ENCODE measurements around the gene CNTLN. TPM values are rescaled to one million over a fixed set of nuclear protein-coding genes. Genes with fewer than 3 reads are reported as not detected.
A peak's percentile ranks its signal among the peaks of the same experiment; 100 is the strongest.

Gene CNTLN
- total RNA-seq (2022) (6.7 and 7.4 TPM in 2 replicates), Bru-seq, nascent RNA (percentile 62 among the genes with signal in this experiment), BruChase-seq, experiment 1, labeled RNA remaining after a 6-hour chase (percentile 48 among the genes with signal in this experiment), BruChase-seq, experiment 2, labeled RNA remaining after a 2-hour chase (percentile 56 among the genes with signal in this experiment)
- long read RNA-seq, full-length matches to known transcripts, result 7 of 14 reads
- long read RNA-seq, partial matches to known transcripts, result 3 of 14 reads
- long read RNA-seq, other reads (novel, unspliced or antisense), result 4 of 14 reads

- BruUV-seq (replicated peaks), result no TSS peak
- intact Hi-C loops (cut with micrococcal nuclease), result no loop called here
- H3K27me3 Mint-ChIP-seq (ENCODE audit: insufficient read depth, unreplicated experiment), result no peaks in the 10 kb centered on the region
- ChIA-PET POLR2A (interaction anchor here (0.6 to 2.1 kb wide), 7 partner anchors 18 to 516 kb away, joined by 3 to 10 read pairs (median 3); no protein-coding TSS in a partner anchor), CTCF (interaction anchor here (0.6 to 2.8 kb wide), 6 partner anchors 18 to 328 kb away, joined by 3 to 8 read pairs (median 3); no protein-coding TSS in a partner anchor)
- peak within 1 kb of the TSS; percentile 95 for H3K4me3 Mint-ChIP-seq (ENCODE audit: unreplicated experiment)
- H3K27ac Mint-ChIP-seq (ENCODE audit: low read depth, unreplicated experiment), result peak within 1 kb of the TSS; percentile 93
- H3K36me3 Mint-ChIP-seq (ENCODE audit: insufficient read depth, unreplicated experiment), result peaks cover 7% of the 10 kb centered on the region
- no peaks in the 10 kb centered on the region for H3K9me3 Mint-ChIP-seq (ENCODE audit: unreplicated experiment)
- TF ChIP-seq CTCF (IDR thresholded peaks at IDR 0.05; ENCODE audit: unreplicated experiment), result no peak
- peak; percentile 94 for DNase-seq (ENCODE audit: unreplicated experiment)
- peaks cover 10% of the 10 kb centered on the region for H3K4me1 Mint-ChIP-seq (ENCODE audit: insufficient read depth, unreplicated experiment)
These were observed at the start of gene CNTLN for GRCh38 chr9:17134396-17135294. Gene CNTLN, plus strand, starts transcription at chr9:17135040. Its CDS starts 26 bp downstream, at chr9:17135066.

GRCh38 chr9:17088566-17088965, 46.3 kb upstream of the CNTLN start:
- Mint-ChIP-seq H3K27ac (ENCODE audit: low read depth, unreplicated experiment) (no peak overlapping the region), H3K27me3 (ENCODE audit: insufficient read depth, unreplicated experiment) (no peaks in the 10 kb centered on the region), H3K4me3 (ENCODE audit: unreplicated experiment) (no peak overlapping the region), H3K9me3 (ENCODE audit: unreplicated experiment) (peaks cover 7% of the 10 kb centered on the region), H3K4me1 (ENCODE audit: insufficient read depth, unreplicated experiment) (no peaks in the 10 kb centered on the region), H3K36me3 (ENCODE audit: insufficient read depth, unreplicated experiment) (no peaks in the 10 kb centered on the region)
- ChIA-PET POLR2A (interaction anchor here (0.6 kb wide), 1 partner anchor 9 kb away, joined by 3 read pairs; no protein-coding TSS in a partner anchor), CTCF (no interaction called here)
- TF ChIP-seq CTCF (IDR thresholded peaks at IDR 0.05; ENCODE audit: unreplicated experiment), result no peak
- no peak for DNase-seq (ENCODE audit: unreplicated experiment)
- intact Hi-C loops (cut with micrococcal nuclease), result no loop called here
- no TSS peak for BruUV-seq (replicated peaks)

GRCh38 chr9:17090041-17090440, 44.8 kb upstream of the CNTLN start:
- Mint-ChIP-seq H3K9me3 (ENCODE audit: unreplicated experiment) (peaks cover 7% of the 10 kb centered on the region), H3K4me1 (ENCODE audit: insufficient read depth, unreplicated experiment) (no peaks in the 10 kb centered on the region)
- CTCF ChIA-PET, result no interaction called here

More at GRCh38 chr9:17090041-17090440, 44.8 kb upstream of the CNTLN start:
- no peaks in the 10 kb centered on the region for H3K36me3 Mint-ChIP-seq (ENCODE audit: insufficient read depth, unreplicated experiment)
- TF ChIP-seq CTCF (IDR thresholded peaks at IDR 0.05; ENCODE audit: unreplicated experiment), result no peak
- H3K4me3 Mint-ChIP-seq (ENCODE audit: unreplicated experiment), result no peak overlapping the region
- BruUV-seq (replicated peaks), result no TSS peak
- no peak for DNase-seq (ENCODE audit: unreplicated experiment)
- intact Hi-C loops (cut with micrococcal nuclease), result no loop called here
- H3K27me3 Mint-ChIP-seq (ENCODE audit: insufficient read depth, unreplicated experiment), result no peaks in the 10 kb centered on the region
- POLR2A ChIA-PET, result no interaction called here
- no peak overlapping the region for H3K27ac Mint-ChIP-seq (ENCODE audit: low read depth, unreplicated experiment)
